SU-DHL-6 (cell line): Measurements from ENCODE around the gene POLR2H.

Experiments used
- H2AFZ ChIP-seq: fragments of 200-600 bp; sonication (generic); 2 replicates; pipeline ENCODE4 v1.6.1; 2014; ENCODE audit warnings: low read depth, mild to moderate bottlenecking, moderate library complexity, mixed read lengths, antibody characterized with exemption, low read length; ENCODE audit not compliant: severe bottlenecking
- H3F3A ChIP-seq: fragments of 200-600 bp; shearing (Covaris generic); 2 replicates; pipeline ENCODE4 v1.6.0; 2016; ENCODE audit warnings: antibody characterized with exemption, mild to moderate bottlenecking; ENCODE audit not compliant: insufficient read depth
- H3K27ac ChIP-seq: fragments of 200-600 bp; sonication (generic); 2 replicates; pipeline ENCODE4 v1.5.1; 2016; ENCODE audit warnings: low read depth, mild to moderate bottlenecking, low read length, moderate library complexity, mixed read lengths
- H3K27me3 ChIP-seq: fragments of 200-600 bp; sonication (generic), shearing (Covaris generic); 2 replicates; pipeline ENCODE4 v1.6.0; 2014; ENCODE audit warnings: mild to moderate bottlenecking, low read length
- H3K36me3 ChIP-seq: fragments of 200-600 bp; sonication (generic); 2 replicates; pipeline ENCODE4 v1.6.1; 2014; ENCODE audit warnings: mild to moderate bottlenecking, low read length, mixed read lengths
- H3K4me2 ChIP-seq: fragments of 300-600, 200-600 bp; shearing (Covaris generic), sonication (generic); 2 replicates; pipeline ENCODE4 v1.6.0; 2014; ENCODE audit warnings: low read length, low read depth, mild to moderate bottlenecking; ENCODE audit not compliant: poor library complexity, severe bottlenecking
- H3K4me3 ChIP-seq: fragments of 200-600 bp; sonication (generic); 2 replicates; pipeline ENCODE4 v1.5.1; 2014; ENCODE audit warnings: antibody characterized with exemption, low read length, mild to moderate bottlenecking, mixed read lengths; ENCODE audit not compliant: insufficient read depth, poor library complexity, severe bottlenecking
- H3K79me2 ChIP-seq: fragments of 200-600 bp; sonication (generic); 2 replicates; pipeline ENCODE4 v1.6.1; 2014; ENCODE audit warnings: mild to moderate bottlenecking, low read length, moderate library complexity; ENCODE audit not compliant: insufficient read depth
- H3K9ac ChIP-seq: fragments of 200-600 bp; sonication (generic); 2 replicates; pipeline ENCODE4 v1.7.0; 2014; ENCODE audit warnings: mild to moderate bottlenecking, low read length
- H3K9me2 ChIP-seq: fragments of 200-600 bp; sonication (generic); replicated peaks from 2 replicates; pipeline ENCODE4 v1.6.1; 2014; ENCODE audit warnings: low read length; ENCODE audit not compliant: insufficient read depth
- H3K9me3 ChIP-seq: fragments of 200-600 bp; sonication (generic); 2 replicates; pipeline ENCODE4 v1.6.1; 2014; ENCODE audit warnings: low read length, mixed read lengths; ENCODE audit not compliant: insufficient read depth
- H4K20me1 ChIP-seq: fragments of 200-600 bp; sonication (generic); 2 replicates; pipeline ENCODE4 v1.6.1; 2014; ENCODE audit warnings: low read depth, mild to moderate bottlenecking, antibody characterized with exemption, low read length, moderate library complexity, mixed read lengths
- CTCF ChIP-seq: fragments of 200-600 bp; sonication (generic); IDR thresholded peaks from one replicate; pipeline ENCODE4 v1.5.1; 2017; ENCODE audit warnings: antibody characterized with exemption, mild to moderate bottlenecking, low read length, moderate library complexity; ENCODE audit not compliant: insufficient read depth, poor library complexity, severe bottlenecking
- EZH2phosphoT487 ChIP-seq: fragments of 200-600 bp; sonication (generic), shearing (Covaris generic); conservative IDR thresholded peaks from 2 replicates; pipeline ENCODE4 v1.6.1; 2018; ENCODE audit warnings: mild to moderate bottlenecking, antibody characterized with exemption, low read length, moderate library complexity, mixed read lengths

Gene POLR2H

GRCh38 chr3:184346480-184347190 is 14.9 kb upstream of the POLR2H start:
- Histone ChIP-seq H3F3A (no peaks in the 10 kb centered on the region), H3K4me3 (no peak overlapping the region), H2AFZ (no peak overlapping the region), H3K27ac (no peak overlapping the region), H3K36me3 (no peaks in the 10 kb centered on the region), H4K20me1 (no peaks in the 10 kb centered on the region), H3K4me2 (no peak overlapping the region), H3K79me2 (no peaks in the 10 kb centered on the region), H3K9me2 (no peaks in the 10 kb centered on the region), H3K9me3 (no peaks in the 10 kb centered on the region), H3K9ac (no peak overlapping the region), H3K27me3 (no peaks in the 10 kb centered on the region)
- no peak for TF ChIP-seq CTCF
- no peak for TF ChIP-seq EZH2phosphoT487

- Histone ChIP-seq H2AFZ (no peak overlapping the region), H3K9ac (no peak overlapping the region), H3K4me2 (no peak overlapping the region)
Observed at GRCh38 chr3:184347321-184348056, 14.0 kb upstream of the POLR2H start.

GRCh38 chr3:184348057-184348382 is 13.5 kb upstream of the POLR2H start:
- no peak overlapping the region for H3K27ac ChIP-seq
- no peak overlapping the region for H3K4me2 ChIP-seq
- H3K79me2 ChIP-seq, result no peaks in the 10 kb centered on the region
- H2AFZ ChIP-seq, result no peak overlapping the region
- no peaks in the 10 kb centered on the region for H3K9me2 ChIP-seq
- H4K20me1 ChIP-seq, result no peaks in the 10 kb centered on the region
- no peak overlapping the region for H3K4me3 ChIP-seq
- H3K9ac ChIP-seq, result no peak overlapping the region
- no peak for TF ChIP-seq CTCF
- TF ChIP-seq EZH2phosphoT487, result no peak
- H3F3A ChIP-seq, result no peaks in the 10 kb centered on the region
- no peaks in the 10 kb centered on the region for H3K36me3 ChIP-seq
- no peaks in the 10 kb centered on the region for H3K9me3 ChIP-seq
- no peaks in the 10 kb centered on the region for H3K27me3 ChIP-seq

More at GRCh38 chr3:184347321-184348056, 14.0 kb upstream of the POLR2H start:
- no peak for TF ChIP-seq CTCF
- TF ChIP-seq EZH2phosphoT487, result no peak
- H3K36me3 ChIP-seq, result no peaks in the 10 kb centered on the region
- no peaks in the 10 kb centered on the region for H3K79me2 ChIP-seq
- H4K20me1 ChIP-seq, result no peaks in the 10 kb centered on the region
- H3K4me3 ChIP-seq, result no peak overlapping the region
- no peaks in the 10 kb centered on the region for H3K27me3 ChIP-seq
- H3F3A ChIP-seq, result no peaks in the 10 kb centered on the region
- no peaks in the 10 kb centered on the region for H3K9me3 ChIP-seq
- no peak overlapping the region for H3K27ac ChIP-seq
- H3K9me2 ChIP-seq, result no peaks in the 10 kb centered on the region
